Astrocyte of the cerebellum (primary cell): ENCODE data around the gene ATE1.

Experiments used
- DNase-seq: peaks from one replicate; pipeline ENCODE4 v3.0.0-alpha.2; 2011; ENCODE audit warnings: low read depth
- H3K4me3 ChIP-seq: 2 replicates; pipeline ENCODE4 v1.5.1; 2011; ENCODE audit warnings: mild to moderate bottlenecking, low read depth, low read length, moderate library complexity
- CTCF ChIP-seq: IDR thresholded peaks from 2 replicates; pipeline ENCODE4 v1.5.1; 2012; ENCODE audit warnings: low read length, low read depth, moderate library complexity, mild to moderate bottlenecking; ENCODE audit errors: missing control alignments
- in situ Hi-C: cut with HindIII; loops from 2 replicates; pipeline ENCODE4 v1.10.0; 2017; ENCODE audit warnings: low sequenced_read_pairs

The ATE1 gene

GRCh38 chr10:121836171-121836570, 91.7 kb downstream of the ATE1 start:
- DNase-seq, result no peak
- H3K4me3 ChIP-seq, result no peak overlapping the region
- TF ChIP-seq CTCF, result no peak
- in situ Hi-C loops, result no loop called here

GRCh38 chr10:121835376-121835775, 92.5 kb downstream of the ATE1 start:
- in situ Hi-C loops, result no loop called here
- H3K4me3 ChIP-seq, result no peak overlapping the region
- no peak for TF ChIP-seq CTCF
- DNase-seq, result no peak

- in situ Hi-C loops, result no loop called here
- DNase-seq, result no peak
Measured at GRCh38 chr10:121834757-121835156, 93.1 kb downstream of the ATE1 start.

GRCh38 chr10:121833387-121833786, 94.4 kb downstream of the ATE1 start:
- TF ChIP-seq CTCF, result no peak
- no peak for DNase-seq
- in situ Hi-C loops, result no loop called here
- no peak overlapping the region for H3K4me3 ChIP-seq

More at GRCh38 chr10:121834757-121835156, 93.1 kb downstream of the ATE1 start:
- no peak overlapping the region for H3K4me3 ChIP-seq
- no peak for TF ChIP-seq CTCF

- no peak overlapping the region for H3K4me3 ChIP-seq
- TF ChIP-seq CTCF, result no peak
- no peak for DNase-seq
- in situ Hi-C loops, result no loop called here
Measured at GRCh38 chr10:121832647-121833046, 95.2 kb downstream of the ATE1 start.

GRCh38 chr10:121831777-121832176, 96.1 kb downstream of the ATE1 start:
- no peak for TF ChIP-seq CTCF
- DNase-seq, result no peak
- in situ Hi-C loops, result no loop called here
- no peak overlapping the region for H3K4me3 ChIP-seq

GRCh38 chr10:121831237-121831636, 96.6 kb downstream of the ATE1 start:
- in situ Hi-C loops, result no loop called here
- no peak for DNase-seq
- TF ChIP-seq CTCF, result no peak
- H3K4me3 ChIP-seq, result no peak overlapping the region
